H1 (cell line): ENCODE data around the gene PLA2G4E. TPM values are rescaled to one million over a fixed set of nuclear protein-coding genes. Genes with fewer than 3 reads are reported as not detected.

Experiments used
- CTCF ChIA-PET: fragments of 300-600 bp; sonication (Branson Sonifier 250); formaldehyde crosslinking; loops from one replicate; lab custom pipeline; 2021; ENCODE audit not compliant: partially characterized antibody; lab: Charles Lee
- POLR2A ChIA-PET: fragments of 300-600 bp; sonication (Branson Sonifier 250); formaldehyde crosslinking; loops from one replicate; lab custom pipeline; 2021; ENCODE audit warnings: inconsistent platforms; ENCODE audit not compliant: partially characterized antibody; lab: Charles Lee
- DNase-seq, 2 experiments: peaks; one replicate each; pipeline versions ENCODE4 v3.0.0 to v3.0.0-alpha.2; 2010 to 2022; ENCODE audit warnings: low spot score in 2 of 2, low read depth in 1 of 2, mixed read lengths in 1 of 2
- FAIRE-seq: peaks from 2 replicates; lab custom pipeline; 2011; peaks lifted over from hg19 to GRCh38; lab: Jason Lieb, UNC
- H2AFZ ChIP-seq: 2 replicates; pipeline ENCODE4 v1.8.1; 2012; ENCODE audit warnings: low read length, inconsistent platforms
- H2AK5ac ChIP-seq: 2 replicates; pipeline ENCODE4 v1.6.1; 2013; ENCODE audit warnings: low read depth, low read length
- H2BK120ac ChIP-seq: replicated peaks from 2 replicates; pipeline ENCODE3; 2013; ENCODE audit warnings: low read depth, low read length, inconsistent platforms
- H2BK12ac ChIP-seq: 2 replicates; pipeline ENCODE4 v1.6.1; 2013; ENCODE audit warnings: low read depth, low read length
- H2BK15ac ChIP-seq: 2 replicates; pipeline ENCODE4 v1.6.1; 2013; ENCODE audit warnings: low read length
- H2BK20ac ChIP-seq: 2 replicates; pipeline ENCODE4 v1.6.1; 2013; ENCODE audit warnings: low read length
- H2BK5ac ChIP-seq: 2 replicates; pipeline ENCODE4 v1.6.1; 2013; ENCODE audit warnings: low read depth, low read length
- H3K14ac ChIP-seq: 2 replicates; pipeline ENCODE4 v1.6.1; 2013; ENCODE audit warnings: inconsistent platforms; ENCODE audit not compliant: insufficient read length
- H3K18ac ChIP-seq: 2 replicates; pipeline ENCODE4 v1.6.1; 2013; ENCODE audit warnings: low read length; ENCODE audit errors: extremely low read depth
- H3K23ac ChIP-seq: 2 replicates; pipeline ENCODE4 v1.6.1; 2013; ENCODE audit warnings: inconsistent platforms; ENCODE audit not compliant: insufficient read length
- H3K23me2 ChIP-seq: 2 replicates; pipeline ENCODE4 v1.6.1; 2013; ENCODE audit warnings: low read depth, low read length
- H3K27ac ChIP-seq: 2 replicates; pipeline ENCODE4 v1.6.1; 2011; ENCODE audit warnings: low read depth, low read length, inconsistent platforms
- H3K27me3 ChIP-seq, 4 experiments: replicated peaks in 1 of 4; 1 replicate in 1 of 4; 2 replicates in 3 of 4; pipeline versions ENCODE4 v1.6.1 to v1.8.1; 2011 to 2013; ENCODE audit warnings: low read length in 3 of 4, mild to moderate bottlenecking in 3 of 4, inconsistent platforms in 2 of 4, mixed read lengths in 2 of 4, moderate library complexity in 1 of 4; ENCODE audit not compliant: control insufficient read depth in 3 of 4, insufficient read depth in 3 of 4; ENCODE audit errors: extremely low read depth in 1 of 4
- H3K36me3 ChIP-seq, 4 experiments: 2 replicates each; pipeline versions ENCODE4 v1.6.1 to v1.8.1; 2011 to 2013; ENCODE audit warnings: mild to moderate bottlenecking in 4 of 4, low read length in 3 of 4, moderate library complexity in 2 of 4, control low read depth in 1 of 4, inconsistent platforms in 1 of 4; ENCODE audit not compliant: insufficient read depth in 4 of 4, control insufficient read depth in 2 of 4
- H3K4ac ChIP-seq: replicated peaks from 2 replicates; pipeline ENCODE3; 2013; ENCODE audit warnings: low read length, low read depth, mixed read lengths, inconsistent platforms; ENCODE audit not compliant: insufficient read length
- H3K4me1 ChIP-seq, 4 experiments: replicated peaks in 1 of 4; 1 replicate in 1 of 4; 2 replicates in 3 of 4; pipeline versions ENCODE4 v1.6.1 to v1.8.1; 2011 to 2013; ENCODE audit warnings: low read length in 3 of 4, inconsistent platforms in 2 of 4, mixed read lengths in 1 of 4; ENCODE audit not compliant: insufficient read depth in 4 of 4, control insufficient read depth in 3 of 4
- H3K4me2 ChIP-seq, 2 experiments: 2 replicates each; pipeline versions ENCODE4 v1.6.1 to v1.8.1; 2011 to 2013; ENCODE audit warnings: low read depth in 2 of 2, low read length in 2 of 2, control low read depth in 1 of 2, inconsistent platforms in 1 of 2, mild to moderate bottlenecking in 1 of 2; ENCODE audit not compliant: insufficient read depth in 1 of 2
- H3K4me3 ChIP-seq, 4 experiments: fragments of 200-600, 300-600 bp in 1 of 4; sonication (generic), shearing (Covaris generic), sonication (Bioruptor Twin) in 1 of 4; 2 replicates each; pipeline versions ENCODE4 v1.5.1 to v1.8.1; 2011 to 2016; ENCODE audit warnings: low read length in 4 of 4, low read depth in 3 of 4, control low read depth in 2 of 4, inconsistent platforms in 2 of 4, mild to moderate bottlenecking in 2 of 4, mixed read lengths in 1 of 4, moderate library complexity in 1 of 4; ENCODE audit not compliant: insufficient read depth in 2 of 4; ENCODE audit errors: extremely low read depth in 1 of 4
- H3K56ac ChIP-seq: replicated peaks from 2 replicates; pipeline ENCODE3; 2013; ENCODE audit warnings: low read depth, mild to moderate bottlenecking, mixed read lengths, low read length, inconsistent platforms; ENCODE audit not compliant: insufficient read length
- H3K79me1 ChIP-seq: 2 replicates; pipeline ENCODE4 v1.6.1; 2013; ENCODE audit warnings: low read depth, low read length, control low read depth
- H3K79me2 ChIP-seq, 2 experiments: 2 replicates each; pipeline versions ENCODE4 v1.6.1 to v1.8.1; 2012 to 2013; ENCODE audit warnings: low read length in 2 of 2, mild to moderate bottlenecking in 2 of 2, inconsistent platforms in 1 of 2; ENCODE audit not compliant: insufficient read depth in 2 of 2, control insufficient read depth in 1 of 2
- H3K9ac ChIP-seq, 4 experiments: replicated peaks in 1 of 4; 1 replicate in 1 of 4; 2 replicates in 3 of 4; pipeline versions ENCODE4 v1.6.1 to v1.8.1; 2011 to 2013; ENCODE audit warnings: low read depth in 3 of 4, low read length in 3 of 4, control low read depth in 2 of 4, mild to moderate bottlenecking in 2 of 4, moderate library complexity in 2 of 4, inconsistent platforms in 1 of 4; ENCODE audit errors: extremely low read depth in 1 of 4
- H3K9me3 ChIP-seq, 2 experiments: 2 replicates each; pipeline versions ENCODE4 v1.6.1 to v1.8.1; 2012 to 2013; ENCODE audit warnings: mild to moderate bottlenecking in 2 of 2, moderate library complexity in 2 of 2, control low read depth in 1 of 2, inconsistent platforms in 1 of 2, low read depth in 1 of 2, low read length in 1 of 2, mixed read lengths in 1 of 2; ENCODE audit not compliant: insufficient read depth in 2 of 2
- H4K20me1 ChIP-seq, 2 experiments: replicated peaks in 1 of 2; 2 replicates each; pipeline versions ENCODE3 to v1.8.1; 2011 to 2013; ENCODE audit warnings: inconsistent platforms in 2 of 2, low read length in 2 of 2, mild to moderate bottlenecking in 1 of 2; ENCODE audit not compliant: insufficient read depth in 2 of 2, control insufficient read depth in 1 of 2
- H4K5ac ChIP-seq: 2 replicates; pipeline ENCODE4 v1.6.1; 2013; ENCODE audit warnings: low read length, low read depth, mixed read lengths, inconsistent platforms; ENCODE audit not compliant: insufficient read length
- H4K8ac ChIP-seq: 2 replicates; pipeline ENCODE4 v1.8.0; 2013; ENCODE audit warnings: mild to moderate bottlenecking, moderate library complexity, low read length, inconsistent platforms; ENCODE audit not compliant: insufficient read depth; ENCODE audit errors: extremely low read depth
- H4K91ac ChIP-seq: replicated peaks from 2 replicates; pipeline ENCODE3; 2013; ENCODE audit warnings: low read length, mixed read lengths, inconsistent platforms; ENCODE audit not compliant: insufficient read length
- ATF2 ChIP-seq: IDR thresholded peaks from 2 replicates; pipeline ENCODE4 v1.6.1; 2012; ENCODE audit warnings: low read length, inconsistent platforms
- ATF3 ChIP-seq: IDR thresholded peaks from 2 replicates; pipeline ENCODE4 v1.6.1; 2011; ENCODE audit warnings: low read depth, mild to moderate bottlenecking, low read length; ENCODE audit not compliant: insufficient read depth
- EGR1 ChIP-seq: IDR thresholded peaks from 2 replicates; pipeline ENCODE4 v1.6.1; 2011; ENCODE audit warnings: low read depth, low read length, borderline replicate concordance
- JUN ChIP-seq: IDR thresholded peaks from 2 replicates; pipeline ENCODE4 v1.6.1; 2011; ENCODE audit warnings: low read depth, mild to moderate bottlenecking, improper control_type of control experiment, low read length
- MAFK ChIP-seq: IDR thresholded peaks from 2 replicates; pipeline ENCODE4 v1.6.1; 2012; ENCODE audit warnings: low read depth, mild to moderate bottlenecking, improper control_type of control experiment, low read length
- PHF8 ChIP-seq: fragments of 200-600 bp; sonication (generic); conservative IDR thresholded peaks from 2 replicates; pipeline ENCODE4 v1.7.1; 2012; ENCODE audit warnings: low read depth, mild to moderate bottlenecking, inconsistent platforms, low read length, moderate library complexity
- SAP30 ChIP-seq: fragments of 300-600 bp; sonication (generic); IDR thresholded peaks from 2 replicates; pipeline ENCODE4 v1.7.1; 2012; ENCODE audit warnings: low read length, moderate library complexity, mild to moderate bottlenecking, inconsistent platforms; ENCODE audit not compliant: insufficient read depth, insufficient replicate concordance
- SIRT6 ChIP-seq: IDR thresholded peaks from one replicate; pipeline ENCODE4 v1.7.1; 2012; ENCODE audit warnings: low read length, inconsistent platforms
- SIX5 ChIP-seq: IDR thresholded peaks from 2 replicates; pipeline ENCODE4 v1.6.1; 2011; ENCODE audit warnings: mild to moderate bottlenecking, low read depth, low read length
- SRF ChIP-seq: IDR thresholded peaks from 2 replicates; pipeline ENCODE4 v1.6.1; 2011; ENCODE audit warnings: mild to moderate bottlenecking, low read depth, low read length, moderate library complexity
- TAF7 ChIP-seq: optimal IDR thresholded peaks from 2 replicates; pipeline ENCODE3; 2011; ENCODE audit warnings: low read depth, mild to moderate bottlenecking, inconsistent platforms, low read length, moderate library complexity, borderline replicate concordance
- WGBS, 2 experiments: shearing (Covaris generic) in 1 of 2; methylation state at CpG; one replicate each; pipeline versions ENCODE4 v1.1.6 to v1.1.7; 2013 to 2015; ENCODE audit warnings: low lambda C conversion rate in 2 of 2, mixed read lengths in 2 of 2, inconsistent platforms in 1 of 2, low coverage in 1 of 2, missing lambda C conversion rate in 1 of 2; ENCODE audit not compliant: insufficient replicate concordance in 2 of 2, insufficient coverage in 1 of 2, insufficient read length in 1 of 2; ENCODE audit errors: extremely low coverage in 1 of 2, missing lambda C conversion rate in 1 of 2; 5-methylcytosine and 5-hydroxymethylcytosine counted together
- polyA plus RNA-seq, 7 experiments: library from polyadenylated mRNA; depleted of rRNA in 3 of 7; stranded (reverse) in 5 of 7; unstranded in 2 of 7; fragments of >200 nt in 5 of 7; fragments of 200-250 nt in 2 of 7; gene quantifications; 1 replicate in 5 of 7; 2 replicates in 1 of 7; 4 replicates in 1 of 7; pipeline versions ENCODE4 v1.2.1 to v1.2.3, GENCODE V29; 2011 to 2013; ENCODE audit warnings: missing spikeins in 2 of 7, mixed read lengths in 2 of 7
- total RNA-seq: library from RNA; stranded (reverse); fragmentation: NEBNext Ultra II Directional; extraction: Animal tissue kit (Norgen Biotek cat#: 25700); gene quantifications from 2 replicates; pipeline ENCODE4 v1.2.1, GENCODE V29; 2021

PLA2G4E gene
- total and polyA plus RNA-seq, 2 of the 8 experiments (the other 6 are each of a cell fraction or from before 2014, with no cell fraction given) = 0.03 TPM; not detected in 1

DNA sequence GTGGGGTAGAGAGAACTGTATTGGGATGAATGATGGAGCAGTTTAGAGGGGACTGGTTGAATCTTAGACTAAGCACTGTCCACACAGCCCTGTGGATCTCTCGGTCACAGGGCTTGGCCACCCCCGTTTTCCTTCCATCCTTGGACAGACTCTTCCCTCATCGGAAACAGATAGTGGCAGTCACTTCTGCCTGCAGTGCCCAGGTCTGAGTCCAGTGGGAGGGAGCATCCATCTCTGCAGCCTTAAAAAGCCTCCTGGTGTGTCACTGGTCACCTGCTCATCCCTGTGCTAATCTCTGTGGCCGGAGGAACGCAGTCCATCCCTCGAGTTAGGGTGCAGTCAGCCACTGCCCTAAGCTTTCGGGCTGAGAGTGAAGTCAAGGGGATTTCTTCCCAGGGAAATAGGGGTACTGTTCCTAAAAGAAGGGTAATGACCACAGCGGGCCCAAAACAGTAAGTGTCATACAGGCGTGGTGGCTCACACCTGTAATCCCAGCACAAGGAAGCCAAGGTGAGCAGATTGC is 41.5 kb upstream of the PLA2G4E start:
- no peak overlapping the region for H3K4ac ChIP-seq
- H3K79me2 ChIP-seq = no peaks in the 10 kb centered on the region
- no peaks in the 10 kb centered on the region; a peak in 1 of 7 replicates for H3K27me3 ChIP-seq
- H4K91ac ChIP-seq = no peak overlapping the region
- H3K56ac ChIP-seq = no peak overlapping the region
- 85% methylated on average over 9 of the region's 9 CpGs; no CpG with 5 or more reads in 1 of the 2 experiments for WGBS, 2 experiments
- no peak overlapping the region for H3K9ac ChIP-seq
- POLR2A ChIA-PET = interaction anchor here (1.3 kb wide), 1 partner anchor 69 kb away, joined by 3 read pairs; no protein-coding TSS in a partner anchor
- H4K8ac ChIP-seq = no peak overlapping the region; the same call in 1 of the 2 replicates
- H3K18ac ChIP-seq = no peak overlapping the region
- no peak overlapping the region for H4K5ac ChIP-seq
- H2BK20ac ChIP-seq = no peak overlapping the region
- H3K4me2 ChIP-seq = no peak overlapping the region
- H3K27ac ChIP-seq = no peak overlapping the region
- no peak overlapping the region for H2AFZ ChIP-seq
- no peak overlapping the region for H2AK5ac ChIP-seq
- H3K4me1 ChIP-seq = peaks cover 0 to 2% (median 0%) of the 10 kb centered on the region in 4 experiments; a peak in 3 of 7 replicates
- FAIRE-seq (no peak), DNase-seq (no peak)
- no peak overlapping the region for H3K23ac ChIP-seq
- no peak overlapping the region for H2BK120ac ChIP-seq
- no peaks in the 10 kb centered on the region for H3K79me1 ChIP-seq
- no peak overlapping the region for H3K14ac ChIP-seq
- no peak overlapping the region for H3K4me3 ChIP-seq
- CTCF ChIA-PET = interaction anchor here (0.7 to 17.2 kb wide), 8 partner anchors 10 to 223 kb away, joined by 3 to 425 read pairs (median 15); partner anchors contain the start of gene PLA2G4D
- H2BK15ac ChIP-seq = no peak overlapping the region
- no peak overlapping the region for H2BK12ac ChIP-seq
- H2BK5ac ChIP-seq = no peak overlapping the region
- H3K36me3 ChIP-seq = no peaks in the 10 kb centered on the region
- H4K20me1 ChIP-seq = no peaks in the 10 kb centered on the region
- H3K9me3 ChIP-seq = no peaks in the 10 kb centered on the region
- H3K23me2 ChIP-seq = no peaks in the 10 kb centered on the region
- TF ChIP-seq ATF2 (no peak), TAF7 (no peak), ATF3 (no peak), EGR1 (no peak), JUN (no peak), MAFK (no peak), SIX5 (no peak), SRF (no peak), SAP30 (no peak), PHF8 (no peak), SIRT6 (no peak)
